ENCODE measurements around the gene RAB20.

- TF ChIP-seq, protein P1, sequence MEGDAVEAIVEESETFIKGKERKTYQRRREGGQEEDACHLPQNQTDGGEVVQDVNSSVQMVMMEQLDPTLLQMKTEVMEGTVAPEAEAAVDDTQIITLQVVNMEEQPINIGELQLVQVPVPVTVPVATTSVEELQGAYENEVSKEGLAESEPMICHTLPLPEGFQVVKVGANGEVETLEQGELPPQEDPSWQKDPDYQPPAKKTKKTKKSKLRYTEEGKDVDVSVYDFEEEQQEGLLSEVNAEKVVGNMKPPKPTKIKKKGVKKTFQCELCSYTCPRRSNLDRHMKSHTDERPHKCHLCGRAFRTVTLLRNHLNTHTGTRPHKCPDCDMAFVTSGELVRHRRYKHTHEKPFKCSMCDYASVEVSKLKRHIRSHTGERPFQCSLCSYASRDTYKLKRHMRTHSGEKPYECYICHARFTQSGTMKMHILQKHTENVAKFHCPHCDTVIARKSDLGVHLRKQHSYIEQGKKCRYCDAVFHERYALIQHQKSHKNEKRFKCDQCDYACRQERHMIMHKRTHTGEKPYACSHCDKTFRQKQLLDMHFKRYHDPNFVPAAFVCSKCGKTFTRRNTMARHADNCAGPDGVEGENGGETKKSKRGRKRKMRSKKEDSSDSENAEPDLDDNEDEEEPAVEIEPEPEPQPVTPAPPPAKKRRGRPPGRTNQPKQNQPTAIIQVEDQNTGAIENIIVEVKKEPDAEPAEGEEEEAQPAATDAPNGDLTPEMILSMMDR (conservative IDR thresholded peaks at IDR 0.05), result no peak
- TF ChIP-seq ZFX (IDR thresholded peaks at IDR 0.05), result no peak
These were observed 61.2 kb downstream of the RAB20 start for GRCh38 chr13:110500341-110500740.

Measured in C4-2B (cell line).